Measurements from ENCODE around the gene WDR82. TPM values are rescaled to one million over a fixed set of nuclear protein-coding genes. Genes with fewer than 3 reads are reported as not detected.

WDR82 gene
- total RNA-seq, 2 experiments from 2014 or later, result 114 to 132 TPM

DNA sequence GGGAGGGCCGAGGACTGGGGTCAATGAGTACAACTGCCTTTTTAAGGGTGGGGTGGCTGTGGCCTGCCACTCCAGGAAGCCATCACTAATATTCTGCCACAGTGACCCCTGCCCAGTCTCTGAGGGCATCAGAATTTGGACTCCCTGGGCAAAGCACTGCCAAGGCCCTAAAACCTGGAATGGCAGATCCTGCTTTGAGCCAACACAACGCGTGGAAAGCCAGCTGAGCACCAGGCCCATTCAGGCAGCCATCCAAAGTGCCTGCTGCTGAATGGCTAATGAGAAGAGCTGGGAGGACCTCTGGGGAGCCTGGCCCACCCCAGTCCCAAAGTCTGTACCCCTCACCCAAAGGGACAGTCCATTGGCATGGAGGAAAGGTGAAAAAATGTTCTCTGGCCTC lies 44.5 kb downstream of the WDR82 start:
- Mint-ChIP-seq H3K27me3 (no peaks in the 10 kb centered on the region), H3K4me3 (no peak overlapping the region), H3K4me1 (peaks cover 55% of the 10 kb centered on the region), H3K36me3 (peaks cover 35% of the 10 kb centered on the region), H3K9me3 (ENCODE audit: low read depth) (no peaks in the 10 kb centered on the region), H3K27ac (peak overlapping the region; percentile 57)
- DNase-seq (no peak), ATAC-seq (no peak)
- CTCF ChIA-PET, result interaction anchor here (1.1 to 13.8 kb wide), 5 partner anchors 12 to 105 kb away, joined by 3 to 176 read pairs (median 80); partner anchors contain the start of genes PPM1M, TLR9 and WDR82

DNA sequence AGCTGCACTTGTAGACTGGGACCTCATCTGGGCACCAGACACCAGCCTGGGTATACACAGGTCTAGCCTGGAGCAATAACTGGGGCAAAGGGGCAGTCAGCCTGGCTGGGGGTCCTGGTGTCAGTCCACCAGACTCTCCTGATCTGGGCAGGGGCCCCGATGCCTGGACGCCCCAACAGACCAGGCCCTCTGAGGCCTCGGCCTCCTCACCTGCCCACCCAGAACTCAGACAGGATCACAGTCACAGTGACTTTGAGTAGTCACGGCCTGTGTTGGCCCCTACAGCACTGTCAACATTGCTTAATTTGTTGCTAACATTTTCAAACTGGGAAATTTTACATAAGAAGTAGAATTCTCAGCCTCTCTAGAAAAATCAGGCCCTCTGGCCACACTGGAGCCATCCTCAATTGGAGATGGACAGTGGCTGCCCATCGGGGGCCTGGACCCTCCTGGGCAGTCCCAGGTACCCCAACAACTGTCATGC lies 45.3 kb downstream of the WDR82 start:
- Mint-ChIP-seq H3K4me1 (peaks cover 52% of the 10 kb centered on the region), H3K36me3 (peaks cover 31% of the 10 kb centered on the region), H3K27ac (peak overlapping the region; percentile 36), H3K4me3 (no peak overlapping the region), H3K27me3 (no peaks in the 10 kb centered on the region), H3K9me3 (ENCODE audit: low read depth) (no peaks in the 10 kb centered on the region)
- DNase-seq (no peak), ATAC-seq (no peak)
- CTCF ChIA-PET, result interaction anchor here (1.1 to 13.8 kb wide), 10 partner anchors 13 to 110 kb away, joined by 3 to 176 read pairs (median 40); partner anchors contain the start of genes GLYCTK, PPM1M and WDR82

DNA sequence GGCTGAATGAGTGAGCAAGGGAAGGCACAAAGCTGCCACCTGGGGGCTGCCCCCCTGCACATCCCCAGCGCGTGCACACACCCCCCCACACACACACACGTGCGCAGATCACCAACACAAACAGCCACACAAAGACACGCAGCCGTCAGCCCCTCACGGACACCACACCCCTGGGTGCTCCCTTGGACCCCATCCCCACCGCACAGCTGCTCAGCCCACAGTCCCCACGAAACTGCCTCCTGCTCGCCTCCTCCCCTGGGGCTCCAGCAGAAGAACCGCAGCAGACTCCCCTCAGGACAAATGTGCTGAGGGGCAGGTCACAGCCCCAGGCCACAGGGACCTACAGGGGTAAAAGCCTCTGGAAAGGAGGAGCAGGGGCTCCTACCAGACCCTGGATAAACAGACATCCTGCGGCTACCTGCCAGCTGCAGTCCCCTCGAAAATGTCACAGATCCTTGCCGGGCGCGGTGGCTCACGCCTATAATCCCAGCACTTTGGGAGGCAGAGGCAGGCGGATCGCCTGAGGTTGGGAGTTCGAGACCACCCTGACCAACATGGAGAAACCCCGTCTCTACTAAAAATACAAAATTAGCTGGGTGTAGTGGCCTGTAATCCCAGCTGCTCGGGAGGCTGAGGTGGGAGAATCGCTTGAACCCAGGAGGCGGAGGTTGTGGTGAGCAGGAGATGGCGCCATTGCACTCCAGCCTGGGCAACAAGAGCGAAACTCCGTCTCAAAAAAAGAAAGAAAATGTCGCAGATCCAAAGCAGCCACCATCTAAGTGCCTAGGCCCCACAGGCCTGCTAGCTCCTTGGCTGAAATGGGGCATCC lies 46.0 kb downstream of the WDR82 start:
- DNase-seq (no peak), ATAC-seq (no peak)
- Mint-ChIP-seq H3K36me3 (peaks cover 30% of the 10 kb centered on the region), H3K27me3 (no peaks in the 10 kb centered on the region), H3K4me1 (peaks cover 47% of the 10 kb centered on the region), H3K27ac (peak overlapping the region; percentile 36), H3K4me3 (no peak overlapping the region), H3K9me3 (ENCODE audit: low read depth) (no peaks in the 10 kb centered on the region)
- CTCF ChIA-PET, result interaction anchor here (0.8 to 6.5 kb wide), 18 partner anchors 8 to 231 kb away, joined by 3 to 112 read pairs (median 10); partner anchors contain the start of genes GLYCTK, PPM1M and WDR82

DNA sequence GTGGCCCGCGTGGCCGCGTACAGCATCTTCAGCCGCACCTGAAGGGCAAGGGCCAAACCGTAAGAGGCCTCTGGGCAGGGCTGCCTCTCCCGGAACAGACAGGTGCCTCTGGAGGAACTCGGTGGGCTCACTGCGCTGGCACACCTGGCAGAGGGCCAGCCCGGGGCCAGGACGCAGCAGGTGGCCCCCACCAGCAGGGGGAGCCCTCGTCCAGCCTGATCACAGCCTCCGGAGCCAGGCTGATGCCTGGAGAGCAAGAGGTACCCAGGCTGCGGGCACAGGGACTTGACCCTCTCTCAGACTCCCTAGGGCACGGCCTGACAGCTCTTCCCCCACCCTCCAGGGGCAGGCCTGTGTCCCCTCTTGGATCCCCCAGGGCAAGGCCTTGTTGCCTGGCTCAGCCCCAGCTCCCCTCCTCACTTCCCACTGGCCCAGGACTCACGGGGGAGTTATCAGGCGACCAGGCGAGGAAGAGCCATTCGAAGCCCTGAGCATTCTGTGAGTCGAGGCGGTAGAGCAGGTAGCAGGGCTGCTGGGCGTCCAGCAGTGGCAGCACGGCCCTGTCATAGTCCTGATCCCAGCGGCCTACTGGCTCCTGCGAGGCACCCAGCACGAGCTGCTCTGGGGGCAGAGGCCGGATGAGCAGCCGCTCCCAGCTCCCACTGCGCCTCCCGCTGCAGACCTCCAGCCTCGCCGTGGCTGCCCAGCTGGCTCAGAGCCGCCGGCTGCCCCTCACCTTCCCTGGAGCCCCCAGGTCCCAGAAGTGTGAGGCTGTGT lies 46.8 kb downstream of the WDR82 start:
- no peaks in the 10 kb centered on the region for H3K27me3 Mint-ChIP-seq
- peak; percentile 87 for ATAC-seq
- CTCF ChIA-PET, result interaction anchor here (0.6 to 6.5 kb wide), 28 partner anchors 9 to 244 kb away, joined by 3 to 112 read pairs (median 4); partner anchors contain the start of genes GLYCTK, PPM1M and WDR82
- H3K27ac Mint-ChIP-seq, result peak overlapping the region; percentile 57
- DNase-seq, result peak; percentile 89
- no peaks in the 10 kb centered on the region for H3K9me3 Mint-ChIP-seq (ENCODE audit: low read depth)
- peaks cover 42% of the 10 kb centered on the region for H3K4me1 Mint-ChIP-seq
- H3K36me3 Mint-ChIP-seq, result peaks cover 30% of the 10 kb centered on the region
- no peak overlapping the region for H3K4me3 Mint-ChIP-seq

DNA sequence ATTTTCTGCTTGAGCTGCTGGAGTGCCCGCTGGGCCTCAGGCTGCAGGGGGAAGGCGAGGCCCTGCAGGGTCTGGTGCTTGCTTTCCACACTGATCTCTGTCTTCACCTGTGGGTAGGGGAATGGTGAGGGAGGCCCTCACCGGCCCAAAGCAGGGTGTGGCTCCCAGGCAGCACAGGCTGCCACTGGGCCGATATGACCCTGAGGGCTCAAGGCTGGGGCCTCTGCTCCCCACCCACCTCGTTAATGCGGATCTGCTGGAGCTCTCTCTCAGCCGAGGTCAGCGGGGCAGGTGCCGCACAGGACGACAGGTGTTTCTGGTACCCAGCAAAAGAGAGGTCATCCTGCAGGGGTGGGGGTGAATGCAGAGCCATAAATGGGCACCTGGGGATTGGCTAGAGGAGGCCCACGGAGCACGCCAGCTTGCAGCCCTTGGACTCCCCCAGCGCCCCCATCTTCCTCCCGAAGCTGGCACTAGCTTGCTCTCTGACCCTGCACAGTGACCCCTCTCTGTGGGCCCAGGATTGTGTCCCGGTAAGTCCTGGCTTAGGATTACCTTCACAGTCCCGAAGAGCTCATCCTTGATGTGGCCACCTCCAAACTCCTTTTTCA lies 47.5 kb downstream of the WDR82 start:
- no peak overlapping the region for H3K4me3 Mint-ChIP-seq
- H3K27me3 Mint-ChIP-seq, result no peaks in the 10 kb centered on the region
- DNase-seq (no peak), ATAC-seq (no peak)
- CTCF ChIA-PET, result interaction anchor here (0.6 to 6.5 kb wide), 25 partner anchors 9 to 245 kb away, joined by 3 to 112 read pairs (median 7); partner anchors contain the start of genes GLYCTK, PPM1M and WDR82
- H3K4me1 Mint-ChIP-seq, result peaks cover 43% of the 10 kb centered on the region
- peaks cover 30% of the 10 kb centered on the region for H3K36me3 Mint-ChIP-seq
- peak overlapping the region; percentile 57 for H3K27ac Mint-ChIP-seq
- H3K9me3 Mint-ChIP-seq (ENCODE audit: low read depth), result no peaks in the 10 kb centered on the region

DNA sequence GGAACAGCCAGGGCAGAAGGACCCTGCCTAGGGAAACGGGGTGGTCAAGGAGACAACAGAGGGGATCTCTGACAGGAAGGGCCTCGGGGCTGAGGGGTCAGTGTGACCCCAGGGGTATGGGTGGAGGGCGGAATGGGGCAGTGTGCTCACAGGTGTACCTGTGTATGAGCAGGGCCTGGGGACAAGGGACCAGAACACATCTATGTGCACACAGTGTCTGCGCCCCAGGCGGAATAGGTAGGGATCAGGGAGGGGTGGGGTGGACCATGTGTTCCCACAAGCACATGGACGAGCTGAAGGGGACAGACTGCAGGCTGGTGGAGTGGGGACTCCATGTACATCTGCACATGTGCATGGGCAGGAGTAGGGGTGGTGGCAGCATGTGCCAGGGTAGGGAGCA lies 48.0 kb downstream of the WDR82 start:
- ATAC-seq, result no peak
- CTCF ChIA-PET, result interaction anchor here (0.6 to 6.5 kb wide), 15 partner anchors 10 to 216 kb away, joined by 3 to 112 read pairs (median 11); partner anchors contain the start of genes GLYCTK, PPM1M and WDR82
- Mint-ChIP-seq H3K36me3 (peaks cover 29% of the 10 kb centered on the region), H3K27ac (no peak overlapping the region), H3K27me3 (no peaks in the 10 kb centered on the region), H3K9me3 (ENCODE audit: low read depth) (no peaks in the 10 kb centered on the region), H3K4me1 (peaks cover 44% of the 10 kb centered on the region), H3K4me3 (no peak overlapping the region)
- no peak for DNase-seq

DNA sequence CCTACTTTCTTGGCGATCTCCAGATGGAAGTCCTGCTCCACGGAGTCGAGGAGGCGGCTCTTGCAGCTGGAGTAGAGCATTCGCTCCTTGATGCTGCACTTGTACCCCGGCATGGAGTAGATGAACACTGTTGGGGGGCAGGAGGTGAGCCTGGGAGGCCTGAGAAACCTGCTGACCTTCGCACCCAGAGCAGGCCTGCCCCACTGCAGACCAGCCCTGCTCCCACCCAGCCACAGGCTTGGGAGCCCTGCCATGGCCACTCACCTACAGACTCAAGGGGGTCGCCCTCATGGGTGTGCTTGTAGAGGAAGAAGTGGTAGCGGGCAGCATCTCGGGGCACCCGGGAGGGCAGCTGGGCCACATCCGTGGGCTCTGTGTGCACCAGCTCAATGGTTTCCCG lies 48.8 kb downstream of the WDR82 start:
- Mint-ChIP-seq H3K27ac (no peak overlapping the region), H3K4me1 (peaks cover 46% of the 10 kb centered on the region), H3K36me3 (peaks cover 27% of the 10 kb centered on the region), H3K4me3 (no peak overlapping the region), H3K9me3 (ENCODE audit: low read depth) (no peaks in the 10 kb centered on the region), H3K27me3 (no peaks in the 10 kb centered on the region)
- DNase-seq (no peak), ATAC-seq (no peak)
- CTCF ChIA-PET, result interaction anchor here (0.6 to 3.5 kb wide), 6 partner anchors 9 to 109 kb away, joined by 3 to 112 read pairs (median 6); partner anchors contain the start of genes TWF2 and WDR82

DNA sequence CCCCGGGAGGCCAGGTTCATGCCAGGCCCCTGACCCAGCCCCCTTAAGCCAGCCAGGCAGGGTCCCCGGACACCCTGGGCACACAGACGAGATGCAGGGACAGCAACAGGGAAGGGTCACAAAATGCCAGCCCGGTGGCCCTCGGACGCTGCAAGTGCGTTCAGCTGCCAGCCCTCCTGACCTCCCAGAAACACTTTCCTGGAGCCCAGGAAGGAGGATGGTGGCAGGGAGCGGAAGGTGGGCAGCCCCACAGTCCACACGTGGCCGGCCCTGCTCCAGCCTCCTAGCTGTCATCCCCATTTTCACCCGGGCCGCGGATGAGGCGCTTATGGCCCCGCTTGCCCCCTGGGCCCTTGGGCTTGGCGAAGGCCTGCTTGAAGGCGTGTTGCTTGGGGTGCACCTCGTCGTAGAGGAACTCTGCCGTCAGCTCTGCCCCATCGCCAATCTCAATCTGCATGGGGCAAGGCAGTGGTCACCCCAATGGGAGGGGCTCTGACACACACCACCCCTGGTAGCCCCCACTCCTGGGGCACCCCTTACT lies 49.6 kb downstream of the WDR82 start:
- Mint-ChIP-seq H3K36me3 (peaks cover 23% of the 10 kb centered on the region), H3K27me3 (no peaks in the 10 kb centered on the region), H3K9me3 (ENCODE audit: low read depth) (no peaks in the 10 kb centered on the region), H3K4me1 (peaks cover 49% of the 10 kb centered on the region), H3K27ac (no peak overlapping the region), H3K4me3 (no peak overlapping the region)
- ATAC-seq, result no peak
- no peak for DNase-seq
- CTCF ChIA-PET, result interaction anchor here (0.6 to 1.4 kb wide), 3 partner anchors 9 to 110 kb away, joined by 3 to 8 read pairs (median 5); partner anchors contain the start of gene WDR82

DNA sequence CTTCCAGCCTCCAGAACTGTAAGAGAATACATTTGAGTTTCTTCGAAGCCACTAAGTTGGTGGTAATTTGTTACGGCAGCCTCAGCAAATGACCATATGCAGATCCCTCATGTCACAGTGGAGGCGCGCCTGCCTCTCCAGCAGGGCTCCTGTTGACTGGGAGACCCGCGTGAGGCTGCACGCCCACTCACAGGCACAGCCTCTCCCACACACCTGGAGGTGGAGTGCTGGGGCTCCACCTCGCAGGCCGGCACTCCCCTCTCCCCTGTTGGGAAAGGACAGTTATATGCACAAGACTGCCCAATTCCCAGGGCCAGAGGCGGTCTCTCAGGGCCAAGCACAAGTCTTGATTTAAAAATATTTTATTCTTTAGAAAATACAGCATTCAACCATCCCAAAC lies 50.2 kb downstream of the WDR82 start:
- Mint-ChIP-seq H3K36me3 (peaks cover 20% of the 10 kb centered on the region), H3K27me3 (no peaks in the 10 kb centered on the region), H3K27ac (no peak overlapping the region), H3K4me3 (no peak overlapping the region), H3K9me3 (ENCODE audit: low read depth) (no peaks in the 10 kb centered on the region), H3K4me1 (peaks cover 51% of the 10 kb centered on the region)
- CTCF ChIA-PET, result interaction anchor here (0.8 to 1.4 kb wide), 2 partner anchors 8 to 9 kb away, joined by 3 to 8 read pairs; no protein-coding TSS in a partner anchor
- DNase-seq (no peak), ATAC-seq (no peak)

DNA sequence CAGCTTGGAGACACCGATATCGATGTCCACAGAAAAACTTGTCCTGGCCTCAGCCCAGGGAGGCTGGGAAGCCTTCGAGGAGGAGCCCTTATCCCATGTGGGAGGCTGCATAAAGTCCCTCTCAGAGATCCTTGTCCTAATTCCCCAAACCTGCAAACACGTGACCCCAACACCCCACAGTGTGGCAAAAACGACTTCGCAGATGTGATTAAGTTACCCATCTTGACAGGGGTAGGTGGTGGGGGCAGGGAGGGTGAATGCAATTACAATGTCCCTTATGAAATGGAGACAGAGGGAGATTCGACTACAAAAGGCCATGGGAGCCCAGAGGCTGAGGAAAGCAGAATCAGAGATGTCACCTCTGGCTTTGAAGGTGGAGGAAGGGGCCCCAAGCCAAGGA lies 50.7 kb downstream of the WDR82 start:
- H3K4me1 Mint-ChIP-seq, result peaks cover 51% of the 10 kb centered on the region
- peak overlapping the region; percentile 17 for H3K27ac Mint-ChIP-seq
- no peaks in the 10 kb centered on the region for H3K27me3 Mint-ChIP-seq
- CTCF ChIA-PET, result interaction anchor here (0.8 to 1.6 kb wide), 4 partner anchors 10 to 109 kb away, joined by 3 to 4 read pairs (median 3); no protein-coding TSS in a partner anchor
- no peak overlapping the region for H3K4me3 Mint-ChIP-seq
- ATAC-seq (no peak), DNase-seq (no peak)
- H3K36me3 Mint-ChIP-seq, result peaks cover 20% of the 10 kb centered on the region
- H3K9me3 Mint-ChIP-seq (ENCODE audit: low read depth), result no peaks in the 10 kb centered on the region

DNA sequence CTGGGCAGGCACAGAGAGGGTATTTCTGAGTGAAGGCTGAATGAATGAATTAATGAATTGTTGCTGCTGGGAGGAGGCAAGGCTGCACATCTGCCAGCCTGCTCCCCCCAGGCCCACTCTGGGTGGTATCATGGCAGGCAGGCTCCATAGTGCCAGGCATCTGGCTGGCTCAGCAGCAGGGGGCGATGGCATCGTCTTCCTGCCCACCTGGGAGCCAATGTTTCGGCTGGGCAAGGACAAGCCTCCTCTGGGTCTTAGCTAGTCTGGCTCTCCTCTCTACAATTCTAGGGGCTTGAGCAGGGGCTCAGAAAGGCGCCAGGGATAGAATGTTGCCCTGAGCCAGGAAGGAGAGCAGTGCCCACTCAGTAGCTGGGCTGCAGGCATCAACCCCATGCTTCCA lies 51.3 kb downstream of the WDR82 start:
- H3K4me3 Mint-ChIP-seq, result no peak overlapping the region
- CTCF ChIA-PET, result interaction anchor here (0.8 to 2.3 kb wide), 6 partner anchors 10 to 226 kb away, joined by 3 to 13 read pairs (median 3); no protein-coding TSS in a partner anchor
- DNase-seq (no peak), ATAC-seq (no peak)
- no peaks in the 10 kb centered on the region for H3K27me3 Mint-ChIP-seq
- no peaks in the 10 kb centered on the region for H3K9me3 Mint-ChIP-seq (ENCODE audit: low read depth)
- peaks cover 51% of the 10 kb centered on the region for H3K4me1 Mint-ChIP-seq
- peaks cover 20% of the 10 kb centered on the region for H3K36me3 Mint-ChIP-seq
- H3K27ac Mint-ChIP-seq, result no peak overlapping the region

DNA sequence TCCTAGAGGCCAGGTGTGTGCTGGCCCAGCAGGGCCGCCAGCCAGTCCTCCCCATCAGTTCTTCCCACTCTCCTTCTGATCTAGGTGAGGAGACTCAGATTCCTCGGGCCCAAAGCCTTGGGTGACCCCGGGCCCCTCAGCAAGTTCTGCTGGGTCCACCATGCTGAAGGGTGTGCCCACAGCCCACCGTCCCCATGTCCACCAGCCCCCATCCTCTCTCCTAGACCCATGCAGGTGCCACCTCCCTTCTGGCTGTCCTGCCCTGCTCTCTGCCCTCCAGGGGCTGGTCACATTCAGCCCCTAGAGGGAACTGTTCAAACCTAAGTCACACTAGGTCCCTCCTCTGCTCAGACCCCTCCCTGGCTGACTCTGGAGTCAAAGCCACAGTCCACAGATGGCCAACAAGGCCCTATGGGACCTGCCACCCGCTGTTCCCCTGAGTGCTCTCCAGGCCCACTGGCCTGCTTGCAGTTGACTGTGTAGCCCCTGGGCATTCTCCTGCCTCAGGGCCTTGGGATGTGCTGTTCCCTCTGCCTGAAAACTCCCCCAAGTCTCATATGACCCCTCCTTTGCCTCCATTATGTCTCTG lies 52.1 kb downstream of the WDR82 start:
- ATAC-seq, result no peak
- peaks cover 53% of the 10 kb centered on the region for H3K4me1 Mint-ChIP-seq

More for the DNA sequence above, 52.1 kb downstream of the WDR82 start:
- no peak for DNase-seq
- Mint-ChIP-seq H3K4me3 (no peak overlapping the region), H3K27me3 (no peaks in the 10 kb centered on the region), H3K9me3 (ENCODE audit: low read depth) (no peaks in the 10 kb centered on the region), H3K36me3 (peaks cover 15% of the 10 kb centered on the region), H3K27ac (peak overlapping the region; percentile 62)
- CTCF ChIA-PET, result interaction anchor here (1.1 to 2.3 kb wide), 7 partner anchors 14 to 113 kb away, joined by 3 to 13 read pairs (median 4); partner anchors contain the start of gene WDR82

Data from activated CD8-positive, alpha-beta memory T cell treated with anti-CD3 and anti-CD28 coated beads, Interleukin-2, amount 10 ng/mL, durations not matched to agents 7 days and 5 days (primary cell).